DOHH2 (cell line): Measurements from ENCODE around the gene ZBTB7A.

Source experiments
- H3F3A ChIP-seq: fragments of 200-600 bp; sonication (generic), shearing (Covaris generic); 2 replicates; pipeline ENCODE4 v1.6.0; 2016; ENCODE audit warnings: antibody characterized with exemption, mild to moderate bottlenecking; ENCODE audit not compliant: control insufficient read depth, insufficient read depth
- H3K27ac ChIP-seq: fragments of 200-600 bp; sonication (generic); 2 replicates; pipeline ENCODE4 v1.5.1; 2014; ENCODE audit warnings: low read depth, mild to moderate bottlenecking, low read length, moderate library complexity
- H3K27me3 ChIP-seq: fragments of 200-600 bp; sonication (generic); 2 replicates; pipeline ENCODE4 v1.6.1; 2014; ENCODE audit warnings: mild to moderate bottlenecking, low read length, mixed read lengths; ENCODE audit not compliant: control insufficient read depth
- H3K36me3 ChIP-seq: fragments of 200-600 bp; sonication (generic); 2 replicates; pipeline ENCODE4 v1.6.1; 2014; ENCODE audit warnings: mild to moderate bottlenecking, low read length, moderate library complexity, mixed read lengths; ENCODE audit not compliant: control insufficient read depth
- H3K4me1 ChIP-seq: fragments of 200-600 bp; sonication (generic); 2 replicates; pipeline ENCODE4 v1.6.1; 2014; ENCODE audit warnings: mild to moderate bottlenecking, low read length, mixed read lengths; ENCODE audit not compliant: control insufficient read depth
- H3K4me2 ChIP-seq: fragments of 200-600 bp; sonication (generic); 2 replicates; pipeline ENCODE4 v1.6.0; 2014; ENCODE audit warnings: mild to moderate bottlenecking, low read length, moderate library complexity
- H3K4me3 ChIP-seq: fragments of 200-600 bp; sonication (generic); 2 replicates; pipeline ENCODE4 v1.5.1; 2014; ENCODE audit warnings: mild to moderate bottlenecking, low read length, mixed read lengths
- H3K79me2 ChIP-seq: fragments of 200-600 bp; sonication (generic); 2 replicates; pipeline ENCODE4 v1.6.1; 2014; ENCODE audit warnings: mild to moderate bottlenecking, low read length, mixed read lengths; ENCODE audit not compliant: control insufficient read depth
- H3K9me2 ChIP-seq: fragments of 200-600 bp; sonication (generic); replicated peaks from 2 replicates; pipeline ENCODE4 v1.6.1; 2014; ENCODE audit warnings: mild to moderate bottlenecking, low read length, mixed read lengths; ENCODE audit not compliant: control insufficient read depth
- H3K9me3 ChIP-seq: fragments of 200-600 bp; sonication (generic); 2 replicates; pipeline ENCODE4 v1.6.1; 2014; ENCODE audit warnings: antibody characterized with exemption, low read length, mixed read lengths; ENCODE audit not compliant: control insufficient read depth, insufficient read depth
- H4K20me1 ChIP-seq: fragments of 200-600 bp; sonication (generic); 2 replicates; pipeline ENCODE4 v1.6.0; 2014; ENCODE audit warnings: low read depth, mild to moderate bottlenecking, antibody characterized with exemption, low read length, moderate library complexity; ENCODE audit not compliant: control insufficient read depth, insufficient read depth
- CTCF ChIP-seq: fragments of 200-600 bp; sonication (generic); IDR thresholded peaks from one replicate; pipeline ENCODE4 v1.5.1; 2014; ENCODE audit warnings: antibody characterized with exemption, mild to moderate bottlenecking, low read depth, low read length; ENCODE audit not compliant: poor library complexity, severe bottlenecking
- EZH2phosphoT487 ChIP-seq: fragments of 200-600 bp; sonication (generic); IDR thresholded peaks from 2 replicates; pipeline ENCODE4 v1.6.1; 2017; ENCODE audit warnings: borderline replicate concordance, mild to moderate bottlenecking, antibody characterized with exemption, low read length, moderate library complexity, mixed read lengths

The ZBTB7A gene

GRCh38 chr19:4046946-4047683 lies 19.6 kb downstream of the ZBTB7A start:
- Histone ChIP-seq H3K4me2 (no peak overlapping the region), H3K27me3 (no peaks in the 10 kb centered on the region), H3F3A (peaks cover 9% of the 10 kb centered on the region; the same call in 1 of the 2 replicates), H3K4me1 (no peaks in the 10 kb centered on the region), H4K20me1 (peaks cover 10% of the 10 kb centered on the region; the same call in 1 of the 2 replicates), H3K27ac (no peak overlapping the region), H3K9me3 (no peaks in the 10 kb centered on the region), H3K4me3 (no peak overlapping the region), H3K36me3 (peaks cover 54% of the 10 kb centered on the region), H3K9me2 (no peaks in the 10 kb centered on the region), H3K79me2 (peaks cover 79% of the 10 kb centered on the region)
- no peak for TF ChIP-seq EZH2phosphoT487
- TF ChIP-seq CTCF: no peak

- Histone ChIP-seq H3K4me1 (no peaks in the 10 kb centered on the region), H3K4me3 (no peak overlapping the region), H3K9me2 (no peaks in the 10 kb centered on the region), H3K27ac (no peak overlapping the region), H3F3A (peaks cover 9% of the 10 kb centered on the region), H3K36me3 (peaks cover 48% of the 10 kb centered on the region), H3K27me3 (no peaks in the 10 kb centered on the region), H3K79me2 (peaks cover 71% of the 10 kb centered on the region), H3K9me3 (no peaks in the 10 kb centered on the region), H4K20me1 (peaks cover 8% of the 10 kb centered on the region; the same call in 1 of the 2 replicates), H3K4me2 (no peak overlapping the region)
- TF ChIP-seq CTCF: no peak
- TF ChIP-seq EZH2phosphoT487: no peak
Measured at GRCh38 chr19:4046362-4046691, 20.4 kb downstream of the ZBTB7A start.

- H3K9me3 ChIP-seq: no peaks in the 10 kb centered on the region
- peaks cover 9% of the 10 kb centered on the region for H3F3A ChIP-seq
- no peak overlapping the region for H3K27ac ChIP-seq
- H4K20me1 ChIP-seq: peaks cover 5% of the 10 kb centered on the region; the same call in 1 of the 2 replicates
- no peaks in the 10 kb centered on the region for H3K4me1 ChIP-seq
- H3K36me3 ChIP-seq: peaks cover 44% of the 10 kb centered on the region
- no peak for TF ChIP-seq CTCF
- no peak for TF ChIP-seq EZH2phosphoT487
- H3K4me2 ChIP-seq: no peak overlapping the region
- H3K27me3 ChIP-seq: no peaks in the 10 kb centered on the region
- no peak overlapping the region for H3K4me3 ChIP-seq
- peaks cover 66% of the 10 kb centered on the region for H3K79me2 ChIP-seq
- H3K9me2 ChIP-seq: no peaks in the 10 kb centered on the region
Measured at GRCh38 chr19:4045597-4046361, 20.9 kb downstream of the ZBTB7A start.
